Stimulated activated CD8-positive, alpha-beta memory T cell treated with anti-CD3 and anti-CD28 coated beads, Interleukin-12 subunit alpha, Interleukin-12 subunit beta, amount 100 ng/mL, for 1 hour (primary cell): ENCODE data around the gene SMC4.
A peak's percentile ranks its signal among the peaks of the same experiment; 100 is the strongest.
"Not testable (repeated sequence)": the region's sequence is repeated elsewhere in the genome, so short reads cannot be mapped to it uniquely, and the experiment has no call there.

Experiments
- DNase-seq: peaks from one replicate; pipeline ENCODE4 v3.0.0-alpha.2; 2020; ENCODE audit warnings: low read depth

The SMC4 gene

DNA sequence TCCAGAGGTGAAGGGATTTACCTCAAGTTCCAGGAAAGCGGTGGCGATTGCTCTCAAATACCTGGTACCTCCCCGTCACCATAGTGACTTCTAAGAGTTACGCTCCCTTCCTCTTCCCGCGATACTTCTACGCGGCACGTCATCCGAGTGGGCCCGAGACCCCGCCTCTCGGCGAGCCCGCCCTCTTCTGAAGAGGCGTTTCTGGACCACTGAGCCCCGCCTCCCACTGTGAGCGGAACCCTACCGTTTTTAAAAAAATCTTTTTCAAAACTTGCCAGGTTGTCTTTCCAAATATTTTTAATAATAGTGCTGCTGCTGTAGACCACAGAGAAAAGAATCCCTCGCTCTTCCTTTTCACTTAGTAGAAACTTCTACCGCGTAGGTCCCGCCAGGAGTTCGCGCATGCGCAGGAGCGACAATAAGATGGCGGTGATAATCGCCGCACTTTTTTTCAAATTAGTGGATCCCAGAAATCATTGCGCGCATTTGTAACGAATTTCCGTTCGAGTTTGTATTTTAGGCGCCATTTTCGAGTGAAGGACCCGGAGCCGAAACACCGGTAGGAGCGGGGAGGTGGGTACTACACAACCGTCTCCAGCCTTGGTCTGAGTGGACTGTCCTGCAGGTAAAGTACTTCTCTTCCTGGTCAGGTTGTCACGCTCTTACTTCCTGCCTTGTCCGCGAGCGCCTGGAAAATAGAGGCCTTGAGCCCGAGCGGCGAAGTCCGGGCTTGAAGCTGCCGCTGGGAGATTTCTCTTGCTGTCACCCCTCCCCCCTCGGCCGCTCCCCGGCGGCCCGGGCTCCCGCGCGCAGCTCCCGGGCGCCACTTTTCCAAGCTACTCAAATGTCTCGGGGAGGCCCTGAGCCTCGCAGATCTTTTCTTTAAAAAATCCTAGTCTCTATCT is at the start of gene SMC4, which contains the start of gene IFT80:
Gene SMC4 (plus strand): TSS at position 526 of the 905 bp plus-strand sequence. CDS start 1,177 bp downstream, outside the sequence.
Gene IFT80 (minus strand): TSS at position 101 of the 905 bp plus-strand sequence. CDS start 14,625 bp downstream, outside the sequence.
- DNase-seq: peak; percentile 95

DNA sequence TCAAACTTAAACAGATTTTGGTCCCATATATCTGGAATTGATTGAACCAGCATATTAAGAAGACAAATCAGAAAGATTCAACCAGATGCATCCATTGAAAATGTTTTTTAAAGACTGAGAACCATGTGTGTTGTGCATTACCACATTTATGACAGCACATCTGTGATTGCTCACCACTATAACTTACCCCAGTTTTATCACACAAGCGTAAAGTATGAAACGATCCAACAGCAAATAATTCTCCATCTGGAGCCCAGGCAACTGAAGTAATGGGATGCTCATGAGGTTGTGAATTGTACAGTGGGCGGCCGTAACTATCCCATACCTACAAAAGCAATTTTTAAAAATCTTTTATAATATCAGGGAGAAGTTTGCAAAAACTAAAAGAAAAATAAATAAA is 43.6 kb upstream of the SMC4 start:
- no peak for DNase-seq

GRCh38 chr3:160362896-160363295 is 36.6 kb upstream of the SMC4 start:
- DNase-seq: not testable (repeated sequence)

GRCh38 chr3:160365869-160366522 is 33.5 kb upstream of the SMC4 start:
- no peak for DNase-seq

- DNase-seq: no peak
Measured at GRCh38 chr3:160368804-160369203, 30.6 kb upstream of the SMC4 start.

DNA sequence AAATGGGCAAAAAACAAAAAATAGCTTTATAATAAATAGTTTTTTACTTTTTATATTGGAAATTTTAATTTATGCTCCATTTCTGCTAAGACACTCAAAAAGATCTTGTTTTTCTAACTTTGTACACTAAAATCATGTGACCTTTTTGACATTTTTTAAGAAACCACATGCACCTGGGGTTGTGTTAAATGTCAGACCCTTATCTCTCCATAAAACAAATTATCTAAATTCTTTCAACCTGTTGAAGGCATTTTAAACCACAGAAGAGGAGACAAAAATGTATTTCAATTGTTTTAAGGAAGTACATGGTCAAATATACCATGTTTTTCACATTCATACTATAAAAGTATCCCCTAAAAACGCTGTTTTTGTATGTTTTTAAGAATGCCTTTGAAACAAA is 29.7 kb upstream of the SMC4 start:
- DNase-seq: no peak

- no peak for DNase-seq
Measured at GRCh38 chr3:160370987-160371857, 28.2 kb upstream of the SMC4 start.

GRCh38 chr3:160372780-160373179 is 26.7 kb upstream of the SMC4 start:
- no peak for DNase-seq

GRCh38 chr3:160373655-160374054 is 25.8 kb upstream of the SMC4 start:
- DNase-seq: no peak

DNA sequence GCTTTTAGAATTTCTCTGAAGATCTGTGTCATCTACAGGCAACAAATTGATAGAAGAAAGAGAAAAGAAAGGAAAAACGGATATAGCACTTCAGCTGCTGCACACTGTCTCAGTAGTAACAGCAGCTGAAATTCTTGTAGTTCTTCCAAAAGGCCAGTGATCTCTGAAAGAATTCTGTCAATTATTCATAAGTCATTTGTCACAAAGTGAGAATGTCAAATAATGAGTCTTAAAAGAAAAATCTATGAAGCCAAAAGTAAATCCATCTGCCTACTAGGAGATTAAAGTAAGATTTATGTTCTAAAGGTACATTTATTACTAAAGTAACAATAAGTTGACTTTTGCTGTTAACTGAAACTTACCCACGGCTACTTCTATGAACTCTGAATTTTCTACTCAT is 25.0 kb upstream of the SMC4 start:
- no peak for DNase-seq

DNA sequence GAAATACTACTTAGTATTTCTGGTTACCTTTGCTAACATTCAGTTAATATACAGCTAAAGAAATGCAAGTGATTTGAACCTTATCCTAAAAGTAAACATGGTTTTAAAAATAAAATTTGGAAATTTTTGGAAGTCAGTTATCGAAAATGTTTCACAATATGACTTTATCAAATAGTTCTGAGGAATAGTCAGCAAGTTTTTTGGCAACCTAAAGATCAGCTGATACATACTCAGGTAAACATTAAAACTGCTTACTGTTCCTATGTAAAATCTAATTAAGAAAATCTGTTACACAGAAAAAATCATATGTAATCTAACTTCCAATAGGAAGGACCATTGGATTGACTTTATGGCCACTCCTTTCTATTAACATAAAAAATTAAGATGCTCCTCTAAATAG is 24.5 kb upstream of the SMC4 start:
- no peak for DNase-seq

- no peak for DNase-seq
Measured at GRCh38 chr3:160376681-160377080, 22.8 kb upstream of the SMC4 start.

DNA sequence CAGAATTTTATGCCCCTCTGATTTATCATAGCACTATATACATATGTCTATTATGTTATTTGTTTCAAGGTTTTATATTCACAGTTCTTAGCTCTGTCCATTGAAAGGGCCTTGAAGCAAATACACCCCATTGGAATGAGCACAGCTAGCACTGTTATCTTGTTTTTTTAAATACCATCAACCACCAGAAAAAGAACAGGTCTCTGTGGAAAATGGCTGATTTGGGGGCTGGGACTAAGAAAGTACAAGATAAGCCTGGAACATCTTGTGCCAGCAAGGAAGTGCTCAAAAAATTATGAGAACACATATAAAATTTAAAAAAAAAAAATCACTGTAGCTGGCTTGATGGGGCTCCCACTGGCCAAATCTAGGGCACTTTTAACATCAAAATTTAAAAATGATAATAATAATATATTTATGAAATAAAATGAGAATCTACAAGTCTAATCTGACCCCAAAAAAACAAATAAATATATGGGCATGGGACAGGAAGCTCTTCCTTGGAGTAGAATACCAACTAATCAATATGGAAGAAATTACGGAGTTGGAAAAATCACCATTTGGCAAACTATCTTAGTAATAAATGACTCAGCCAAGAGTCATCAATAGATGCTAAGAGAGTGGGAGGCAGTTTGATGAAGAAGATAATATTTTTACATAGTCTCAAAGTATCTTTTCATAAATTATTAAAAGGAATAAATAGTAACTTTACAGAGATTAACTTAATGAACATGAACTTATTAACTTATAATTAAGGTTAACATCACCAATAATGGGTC is 20.9 kb upstream of the SMC4 start:
- DNase-seq: no peak

GRCh38 chr3:160379628-160380214 is 19.7 kb upstream of the SMC4 start:
- DNase-seq: no peak

GRCh38 chr3:160381470-160381869 is 18.0 kb upstream of the SMC4 start:
- DNase-seq: no peak

DNA sequence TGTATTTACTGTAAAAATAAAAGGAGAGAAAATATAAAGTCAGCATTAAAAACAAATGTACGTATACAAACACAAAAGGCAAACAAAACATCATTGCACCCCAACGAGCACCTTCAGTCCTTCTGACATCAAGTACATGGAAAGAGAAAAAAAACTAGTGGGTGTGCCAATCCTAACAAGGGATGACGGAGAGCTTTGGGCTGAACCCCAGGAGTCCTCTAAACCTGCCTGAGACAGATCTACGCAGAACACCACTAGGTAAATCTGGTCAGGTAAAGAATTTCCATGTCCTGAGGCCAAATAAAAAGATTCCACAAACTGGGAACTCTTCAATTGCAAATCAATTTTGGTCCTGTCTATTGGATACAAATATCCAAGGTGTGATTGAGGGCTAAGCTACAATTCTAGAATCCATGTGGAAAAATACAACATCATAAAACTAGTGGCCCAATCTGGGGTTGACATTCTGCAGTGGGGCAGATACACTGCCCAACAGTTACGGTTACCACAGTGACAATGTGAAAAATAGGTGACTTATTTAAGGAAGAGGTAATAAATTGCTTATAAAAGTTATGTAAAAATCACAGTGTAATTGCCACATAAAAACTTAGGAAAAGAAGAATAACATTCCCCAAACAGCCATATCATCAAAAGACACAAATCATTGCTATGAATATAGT is 14.7 kb upstream of the SMC4 start:
- DNase-seq: no peak

DNA sequence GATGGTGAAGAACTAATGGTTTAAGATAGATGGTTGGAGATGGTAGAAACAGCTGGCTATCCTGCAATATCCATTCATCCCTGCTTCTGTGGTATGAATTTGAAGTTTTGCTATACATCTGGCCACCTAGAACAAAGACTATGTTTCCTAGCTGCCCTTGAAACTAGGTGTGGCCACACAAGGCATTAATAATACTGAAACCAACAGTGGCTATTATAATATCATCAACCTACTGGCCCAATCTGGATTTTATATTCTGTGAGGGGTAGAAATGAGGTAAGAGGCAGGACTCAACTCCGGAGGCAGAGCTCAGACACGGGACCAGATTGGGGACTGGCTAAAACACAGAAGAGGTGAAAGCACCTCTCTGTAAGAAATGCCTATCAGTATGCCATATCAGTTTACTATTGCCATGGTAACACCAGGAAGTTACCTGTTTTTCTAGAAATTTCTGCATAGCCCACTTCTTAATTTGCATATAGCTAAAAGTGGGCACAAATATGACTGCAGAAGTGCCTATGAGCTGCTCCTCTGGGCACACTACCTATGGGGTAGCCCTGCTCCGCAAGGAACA is 8.8 kb upstream of the SMC4 start:
- DNase-seq: no peak

- no peak for DNase-seq
Measured at GRCh38 chr3:160392798-160393197, 6.7 kb upstream of the SMC4 start.

DNA sequence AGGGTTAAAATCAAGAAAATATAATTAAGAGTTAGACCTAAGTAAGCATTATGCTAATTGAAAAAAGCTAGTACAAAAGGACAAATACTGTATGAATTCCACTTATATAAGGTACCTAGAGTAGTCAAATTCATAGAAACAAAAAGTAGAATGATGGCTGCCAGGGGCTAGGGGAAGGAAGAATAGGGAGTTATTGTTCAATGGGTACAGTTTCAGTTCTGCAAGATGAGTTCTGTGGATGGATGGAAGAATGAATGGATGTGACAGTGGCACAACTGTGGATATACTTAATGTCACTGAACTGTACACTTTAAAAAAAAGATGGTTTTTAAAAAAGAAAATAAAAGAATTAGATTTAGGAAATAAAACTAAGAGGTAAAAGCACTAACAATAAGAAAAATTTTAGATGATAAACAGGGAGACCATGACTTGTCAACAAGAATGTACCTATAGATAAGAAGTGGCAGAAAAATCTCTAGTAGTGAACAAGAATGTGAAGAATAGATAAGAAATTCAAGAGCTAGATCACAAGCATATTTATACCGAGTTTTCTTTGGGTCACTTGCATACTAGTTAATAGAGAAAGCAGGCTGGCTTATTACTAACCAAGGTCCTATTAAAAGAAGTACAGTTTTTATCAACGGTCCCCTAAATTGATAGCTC is 6.0 kb upstream of the SMC4 start:
- no peak for DNase-seq

DNA sequence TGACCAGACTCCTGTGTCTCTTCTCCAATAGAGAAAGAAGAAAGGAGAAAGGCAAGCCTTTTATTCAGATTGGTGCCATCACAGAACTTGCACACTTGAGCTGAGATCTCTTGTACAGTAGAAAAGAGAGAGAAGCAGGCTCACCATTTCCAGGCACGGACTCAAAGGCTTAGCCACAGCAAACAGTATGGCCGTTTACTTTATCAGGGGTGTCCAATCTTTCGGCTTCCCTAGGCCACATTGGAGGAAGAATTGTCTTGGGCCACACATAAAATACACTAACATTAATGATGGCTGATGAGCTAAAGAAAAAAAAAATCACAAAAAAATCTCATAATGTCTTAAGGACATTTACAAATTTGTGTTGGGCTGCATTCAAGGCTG is 5.4 kb upstream of the SMC4 start:
- no peak for DNase-seq
